Measurements from ENCODE around the gene ELN. TPM values are rescaled to one million over a fixed set of nuclear protein-coding genes. Genes with fewer than 3 reads are reported as not detected.

ELN gene
- total RNA-seq, 1 donor from 2014 or later = not detected

- Mint-ChIP-seq H3K4me3 (no peak overlapping the region), H3K36me3 (ENCODE audit: low read depth) (no peaks in the 10 kb centered on the region), H3K9me3 (peaks cover 25% of the 10 kb centered on the region), H3K27me3 (no peaks in the 10 kb centered on the region), H3K4me1 (no peaks in the 10 kb centered on the region), H3K27ac (no peak overlapping the region)
- DNase-seq = no peak
- intact Hi-C loops (cut with micrococcal nuclease) = no loop called here
Measured at GRCh38 chr7:73994023-73994422, 34.0 kb upstream of the ELN start.

- Mint-ChIP-seq H3K4me1 (no peaks in the 10 kb centered on the region), H3K27ac (no peak overlapping the region), H3K9me3 (peaks cover 25% of the 10 kb centered on the region), H3K4me3 (no peak overlapping the region), H3K36me3 (ENCODE audit: low read depth) (no peaks in the 10 kb centered on the region), H3K27me3 (no peaks in the 10 kb centered on the region)
- intact Hi-C loops (cut with micrococcal nuclease) = no loop called here
- no peak for DNase-seq
Measured at GRCh38 chr7:73994761-73995160, 33.2 kb upstream of the ELN start.

DNA sequence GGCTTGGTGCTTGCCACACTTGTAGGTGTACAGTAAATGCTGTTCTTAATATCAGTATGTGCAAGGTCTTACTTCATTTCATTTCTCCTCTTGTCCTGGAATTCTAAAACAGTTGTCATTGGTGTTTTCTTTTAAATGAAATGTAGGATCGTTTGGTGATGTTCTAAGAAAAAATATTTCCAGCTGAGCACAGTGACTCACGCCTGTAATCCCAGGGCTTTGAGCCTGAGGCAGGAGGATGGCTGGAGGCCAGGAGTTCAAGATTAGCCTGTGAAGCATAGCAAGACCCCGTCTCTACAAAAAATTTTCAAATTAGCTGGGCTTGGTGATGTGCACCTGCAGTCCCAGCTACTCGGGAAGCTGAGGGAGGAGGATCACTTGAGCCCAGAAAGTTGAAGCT, 32.6 kb upstream of the ELN start:
- no peaks in the 10 kb centered on the region for H3K36me3 Mint-ChIP-seq (ENCODE audit: low read depth)
- H3K4me1 Mint-ChIP-seq = no peaks in the 10 kb centered on the region
- no peak overlapping the region for H3K4me3 Mint-ChIP-seq
- intact Hi-C loops (cut with micrococcal nuclease) = no loop called here
- H3K9me3 Mint-ChIP-seq = peaks cover 25% of the 10 kb centered on the region
- no peak for DNase-seq
- no peak overlapping the region for H3K27ac Mint-ChIP-seq
- H3K27me3 Mint-ChIP-seq = no peaks in the 10 kb centered on the region

DNA sequence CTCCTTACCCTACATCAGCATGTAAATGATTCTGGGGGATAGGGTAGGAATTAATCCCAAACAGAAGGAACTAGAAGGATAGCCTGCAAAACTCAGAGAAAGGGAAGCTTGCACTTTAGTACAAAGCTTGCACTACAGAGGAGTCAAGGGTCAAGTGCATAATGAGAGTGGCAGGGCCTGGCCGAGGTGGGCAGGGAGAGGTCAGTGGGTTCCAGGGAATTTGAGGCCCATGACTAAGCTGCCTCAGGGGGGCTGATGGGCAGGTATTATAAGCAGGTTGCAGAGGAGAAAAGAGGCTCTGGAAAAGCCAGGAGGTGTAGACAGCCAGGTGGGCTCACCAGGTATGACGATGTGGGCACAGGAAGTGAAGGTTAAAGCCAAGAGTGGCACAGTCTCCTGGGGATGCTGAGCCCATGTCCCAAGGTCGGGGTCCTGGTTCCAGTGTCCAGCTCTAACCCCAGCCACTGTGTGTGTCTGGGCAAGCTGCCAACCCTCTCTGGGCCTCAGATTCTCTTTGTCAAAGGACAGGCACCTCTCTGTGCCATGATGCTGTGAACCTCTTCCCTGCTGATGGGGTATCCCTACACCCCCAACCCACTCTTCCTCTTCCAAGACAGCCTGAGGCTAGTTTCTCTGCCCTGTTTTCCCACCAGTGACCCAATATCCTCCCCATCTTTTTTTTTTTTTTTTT, 32.0 kb upstream of the ELN start:
- intact Hi-C loops (cut with micrococcal nuclease) = no loop called here

DNA sequence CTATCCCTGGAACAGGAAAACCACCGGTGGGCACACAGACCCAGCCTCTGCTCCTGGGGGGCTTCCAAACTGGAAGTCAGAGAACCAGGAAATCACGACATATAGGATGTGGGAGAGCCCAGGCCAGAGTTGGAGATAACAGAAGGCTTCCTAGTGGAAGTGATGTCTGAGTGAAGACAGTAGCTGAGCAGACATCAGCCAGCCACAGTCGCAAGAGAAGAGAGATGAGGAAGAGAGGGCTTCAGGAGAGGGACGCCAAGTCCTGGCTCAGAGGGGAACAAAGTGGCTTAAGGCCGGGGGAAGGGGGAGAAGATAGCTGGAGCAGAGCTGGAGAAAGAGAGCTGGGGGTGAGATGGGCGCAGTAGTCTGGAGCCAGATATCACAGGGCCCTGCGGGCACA, 30.9 kb upstream of the ELN start:
- H3K9me3 Mint-ChIP-seq = peaks cover 25% of the 10 kb centered on the region
- no peaks in the 10 kb centered on the region for H3K36me3 Mint-ChIP-seq (ENCODE audit: low read depth)
- intact Hi-C loops (cut with micrococcal nuclease) = no loop called here
- no peak for DNase-seq
- no peaks in the 10 kb centered on the region for H3K4me1 Mint-ChIP-seq
- H3K27ac Mint-ChIP-seq = no peak overlapping the region
- peaks cover 2% of the 10 kb centered on the region for H3K27me3 Mint-ChIP-seq
- H3K4me3 Mint-ChIP-seq = no peak overlapping the region

More for the DNA sequence above, 32.0 kb upstream of the ELN start:
- Mint-ChIP-seq H3K36me3 (ENCODE audit: low read depth) (no peaks in the 10 kb centered on the region), H3K9me3 (peaks cover 25% of the 10 kb centered on the region), H3K4me3 (no peak overlapping the region), H3K27ac (no peak overlapping the region), H3K27me3 (no peaks in the 10 kb centered on the region), H3K4me1 (no peaks in the 10 kb centered on the region)
- DNase-seq = no peak

DNA sequence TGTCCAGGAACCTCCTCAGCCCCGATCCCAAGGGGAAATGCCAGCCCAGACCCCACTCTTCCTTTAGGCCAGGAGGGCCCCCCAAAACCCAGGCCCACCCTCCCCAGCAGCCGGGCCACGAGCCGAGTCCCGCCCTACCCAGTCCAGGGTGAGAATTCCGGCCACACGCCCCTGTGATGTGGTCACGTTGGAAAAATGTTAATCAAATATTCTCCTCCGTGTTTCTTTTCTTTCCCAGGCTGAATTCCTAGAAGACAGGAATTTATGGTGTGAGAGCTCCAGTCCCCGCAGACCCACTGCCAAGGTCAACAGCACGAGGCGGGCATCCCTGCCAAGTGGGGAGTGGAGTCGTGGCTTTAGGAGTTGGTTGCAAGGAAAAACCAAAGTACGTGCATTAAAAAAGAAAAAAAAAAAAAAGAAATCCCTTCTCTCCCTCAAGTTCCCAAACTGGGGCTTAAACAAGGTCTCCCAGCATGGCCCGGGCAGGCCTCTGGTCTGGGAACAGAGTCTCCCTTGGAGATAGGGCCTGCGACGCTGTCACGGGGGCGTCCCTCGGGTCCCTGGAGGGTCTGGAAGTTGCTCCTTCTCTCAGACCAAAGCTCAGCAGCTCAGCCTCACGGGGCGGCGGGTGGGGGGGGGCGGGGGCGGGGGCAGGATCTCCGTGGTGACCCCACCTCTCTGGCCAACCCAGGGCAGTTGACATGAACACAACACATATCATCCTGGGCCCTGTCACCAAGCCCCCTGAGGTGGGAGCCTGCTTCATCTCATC, 28.1 kb upstream of the ELN start:
- DNase-seq = no peak
- intact Hi-C loops (cut with micrococcal nuclease) = no loop called here
- H3K36me3 Mint-ChIP-seq (ENCODE audit: low read depth) = no peaks in the 10 kb centered on the region
- no peak overlapping the region for H3K4me3 Mint-ChIP-seq
- H3K9me3 Mint-ChIP-seq = peaks cover 15% of the 10 kb centered on the region
- H3K4me1 Mint-ChIP-seq = peaks cover 8% of the 10 kb centered on the region
- H3K27me3 Mint-ChIP-seq = peaks cover 4% of the 10 kb centered on the region
- H3K27ac Mint-ChIP-seq = no peak overlapping the region

- H3K4me3 Mint-ChIP-seq = no peak overlapping the region
- H3K36me3 Mint-ChIP-seq (ENCODE audit: low read depth) = no peaks in the 10 kb centered on the region
- intact Hi-C loops (cut with micrococcal nuclease) = no loop called here
- H3K27ac Mint-ChIP-seq = no peak overlapping the region
- H3K4me1 Mint-ChIP-seq = peaks cover 8% of the 10 kb centered on the region
- H3K27me3 Mint-ChIP-seq = peaks cover 4% of the 10 kb centered on the region
- DNase-seq = no peak
- peaks cover 7% of the 10 kb centered on the region for H3K9me3 Mint-ChIP-seq
Measured at GRCh38 chr7:74000489-74001149, 27.4 kb upstream of the ELN start.

GRCh38 chr7:74001150-74001494, 26.9 kb upstream of the ELN start:
- intact Hi-C loops (cut with micrococcal nuclease) = no loop called here
- H3K4me3 Mint-ChIP-seq = no peak overlapping the region
- peaks cover 4% of the 10 kb centered on the region for H3K27me3 Mint-ChIP-seq
- H3K4me1 Mint-ChIP-seq = peaks cover 8% of the 10 kb centered on the region
- no peak overlapping the region for H3K27ac Mint-ChIP-seq
- H3K9me3 Mint-ChIP-seq = peaks cover 4% of the 10 kb centered on the region
- no peak for DNase-seq
- H3K36me3 Mint-ChIP-seq (ENCODE audit: low read depth) = no peaks in the 10 kb centered on the region

- Mint-ChIP-seq H3K36me3 (ENCODE audit: low read depth) (no peaks in the 10 kb centered on the region), H3K27me3 (peaks cover 4% of the 10 kb centered on the region), H3K27ac (peak overlapping the region; percentile 76), H3K9me3 (no peaks in the 10 kb centered on the region), H3K4me3 (peak overlapping the region; percentile 56), H3K4me1 (peaks cover 8% of the 10 kb centered on the region)
- DNase-seq = peak; percentile 70
- intact Hi-C loops (cut with micrococcal nuclease) = no loop called here
Measured at GRCh38 chr7:74002474-74003017, 25.4 kb upstream of the ELN start.

- intact Hi-C loops (cut with micrococcal nuclease) = no loop called here
- H3K27me3 Mint-ChIP-seq = peaks cover 4% of the 10 kb centered on the region
- no peaks in the 10 kb centered on the region for H3K9me3 Mint-ChIP-seq
- H3K27ac Mint-ChIP-seq = no peak overlapping the region
- no peak overlapping the region for H3K4me3 Mint-ChIP-seq
- DNase-seq = no peak
- H3K36me3 Mint-ChIP-seq (ENCODE audit: low read depth) = no peaks in the 10 kb centered on the region
- H3K4me1 Mint-ChIP-seq = peaks cover 8% of the 10 kb centered on the region
Measured at GRCh38 chr7:74003621-74004020, 24.4 kb upstream of the ELN start.

GRCh38 chr7:74006032-74006431, 21.9 kb upstream of the ELN start:
- Mint-ChIP-seq H3K36me3 (ENCODE audit: low read depth) (no peaks in the 10 kb centered on the region), H3K27ac (no peak overlapping the region), H3K27me3 (peaks cover 4% of the 10 kb centered on the region), H3K9me3 (no peaks in the 10 kb centered on the region), H3K4me1 (peaks cover 8% of the 10 kb centered on the region), H3K4me3 (no peak overlapping the region)
- intact Hi-C loops (cut with micrococcal nuclease) = no loop called here
- DNase-seq = no peak

DNA sequence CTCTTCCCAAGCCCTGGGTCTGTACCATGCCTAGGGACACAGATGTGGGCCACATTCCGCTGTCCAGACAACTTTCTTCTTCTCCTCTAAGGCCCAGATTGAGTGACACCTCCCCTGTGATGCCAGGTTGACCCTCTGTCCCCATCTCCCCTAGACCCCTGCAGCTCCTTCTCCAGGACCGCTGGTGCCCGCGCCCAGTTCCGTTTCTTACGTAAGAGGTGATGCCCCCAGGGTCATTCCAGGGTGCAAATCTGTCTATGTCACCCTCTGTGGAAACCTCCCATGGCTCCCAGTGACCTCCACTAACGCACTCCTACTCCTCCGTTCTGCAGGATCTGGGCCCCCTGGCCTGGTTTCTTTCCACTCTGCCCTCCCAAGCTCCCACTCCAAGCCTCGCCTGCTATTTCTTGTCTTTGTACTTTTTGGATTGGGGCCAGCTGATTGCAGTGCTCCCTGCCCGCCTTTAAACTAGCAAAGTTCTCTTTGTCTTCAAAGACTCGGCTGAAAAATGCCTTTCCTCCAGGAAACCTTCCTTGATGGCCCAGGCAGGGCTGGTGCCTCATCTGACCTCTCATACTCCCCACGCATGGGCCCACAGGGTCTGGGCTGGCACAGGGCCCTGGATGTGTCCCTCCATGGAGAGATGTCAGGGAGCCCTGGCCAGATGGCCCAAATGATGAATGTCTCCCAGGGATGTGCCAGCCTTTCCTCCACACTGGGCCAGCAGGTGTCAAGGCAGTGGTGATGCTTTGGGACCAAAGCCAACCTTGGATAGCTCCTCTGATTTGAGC, 21.3 kb upstream of the ELN start:
- intact Hi-C loops (cut with micrococcal nuclease) = no loop called here
- Mint-ChIP-seq H3K27ac (no peak overlapping the region), H3K36me3 (ENCODE audit: low read depth) (no peaks in the 10 kb centered on the region), H3K4me1 (peaks cover 8% of the 10 kb centered on the region), H3K4me3 (no peak overlapping the region), H3K9me3 (no peaks in the 10 kb centered on the region), H3K27me3 (peaks cover 4% of the 10 kb centered on the region)
- no peak for DNase-seq

DNA sequence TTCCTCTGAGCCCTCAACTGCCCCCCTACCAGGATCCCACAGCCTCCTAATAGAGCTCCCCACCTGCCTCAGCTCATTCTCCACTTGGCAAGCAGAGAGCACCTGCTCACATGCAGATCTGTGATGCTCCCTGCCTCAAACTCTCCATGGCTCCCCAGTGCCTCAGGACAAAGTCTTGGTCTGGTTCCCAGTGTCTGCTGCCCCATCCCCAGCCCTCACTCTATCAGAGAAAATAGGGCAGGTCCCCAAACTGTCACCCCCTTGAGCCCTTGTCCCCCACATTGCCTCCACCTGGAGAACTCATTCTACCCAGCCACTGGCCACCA, 20.8 kb upstream of the ELN start:
- H3K27ac Mint-ChIP-seq = no peak overlapping the region

DNA sequence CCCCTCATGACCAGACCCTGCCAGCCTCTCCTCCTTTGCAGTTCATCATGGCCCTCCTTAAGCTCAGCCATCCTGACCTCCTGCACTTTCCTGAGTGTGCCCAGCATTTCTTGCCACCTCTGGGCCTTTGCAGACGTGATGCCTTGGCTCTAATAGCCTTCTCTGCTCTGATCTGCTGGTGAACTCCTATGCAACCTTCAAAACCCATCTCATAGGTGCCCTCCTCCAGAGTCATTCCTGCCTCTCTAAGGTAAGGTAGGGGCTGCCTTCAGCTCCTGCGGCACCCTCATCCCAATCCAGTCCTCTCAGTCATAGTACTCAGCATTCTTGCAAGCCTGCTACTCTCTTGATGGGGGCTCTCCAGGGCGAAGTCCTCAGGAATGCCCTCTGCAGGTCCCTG, 19.3 kb upstream of the ELN start:
- DNase-seq = no peak
- H3K36me3 Mint-ChIP-seq (ENCODE audit: low read depth) = no peaks in the 10 kb centered on the region
- no peak overlapping the region for H3K4me3 Mint-ChIP-seq
- H3K9me3 Mint-ChIP-seq = no peaks in the 10 kb centered on the region
- H3K27me3 Mint-ChIP-seq = no peaks in the 10 kb centered on the region
- no peaks in the 10 kb centered on the region for H3K4me1 Mint-ChIP-seq
- H3K27ac Mint-ChIP-seq = no peak overlapping the region
- intact Hi-C loops (cut with micrococcal nuclease) = no loop called here

More for the DNA sequence above, 20.8 kb upstream of the ELN start:
- DNase-seq = no peak
- Mint-ChIP-seq H3K4me1 (peaks cover 7% of the 10 kb centered on the region), H3K4me3 (no peak overlapping the region), H3K36me3 (ENCODE audit: low read depth) (no peaks in the 10 kb centered on the region), H3K9me3 (no peaks in the 10 kb centered on the region), H3K27me3 (peaks cover 2% of the 10 kb centered on the region)
- intact Hi-C loops (cut with micrococcal nuclease) = no loop called here

All from activated CD4-positive, alpha-beta T cell treated with anti-CD3 and anti-CD28 coated beads, Interleukin-2, amount 10 ng/mL, durations not matched to agents 24 days and 14 days (primary cell).